Lower leg skin (tissue), 4 donors: ENCODE measurements around the gene HSPBP1. TPM values are rescaled to one million over a fixed set of nuclear protein-coding genes. Genes with fewer than 3 reads are reported as not detected.

Experiments
- DNase-seq, 2 donors: peaks; one replicate each; pipeline ENCODE4 v3.0.0-alpha.2; 2019; ENCODE audit warnings: low spot score in 2 of 2
- H3K4me3 ChIP-seq: fragments of 200-600 bp; sonication (generic); 2 replicates; pipeline ENCODE4 v1.5.1; 2017; ENCODE audit warnings: mild to moderate bottlenecking, low read depth; ENCODE audit not compliant: poor library complexity, severe bottlenecking
- POLR2A ChIP-seq, 2 donors: fragments of 450-650 bp; IDR thresholded peaks; one replicate each; pipeline ENCODE4 v1.6.1; 2016 to 2017; ENCODE audit warnings: antibody characterized with exemption in 2 of 2, mild to moderate bottlenecking in 1 of 2, moderate library complexity in 1 of 2
- WGBS, 2 donors: methylation state at CpG; one replicate each; pipeline ENCODE4 v1.1.5; 2018; 5-methylcytosine and 5-hydroxymethylcytosine counted together
- intact Hi-C: fragments of 100-400 bp; cut with DNase I; formaldehyde crosslinking; loops from one replicate; pipeline ENCODE4 v1.15.0; 2023; ENCODE audit warnings: low total_unique reads
- total RNA-seq, 4 donors: library from RNA; depleted of rRNA; stranded (reverse); fragments of >200 nt; gene quantifications; one replicate each; pipeline ENCODE4 v1.1.0, GENCODE V29; 2016
- TF ChIP-seq, protein P1 (sequence below), 3 donors: fragments of 450-650 bp; IDR thresholded peaks; one replicate each; pipeline ENCODE4 v1.5.1; 2016; ENCODE audit warnings: antibody characterized with exemption in 3 of 3, mild to moderate bottlenecking in 3 of 3, moderate library complexity in 2 of 3

The HSPBP1 gene
- total RNA-seq, 4 donors from 2014 or later, result 17.8 to 35.5 (median 25.6) TPM

- intact Hi-C loops, result no loop called here
- 86 to 94% methylated on average over 3 to 5 of the region's 5 CpGs for WGBS, 2 donors
- DNase-seq, result no peak
- H3K4me3 ChIP-seq, result no peak overlapping the region
- no peak for TF ChIP-seq POLR2A (IDR thresholded peaks at IDR 0.05)
- TF ChIP-seq, protein P1, sequence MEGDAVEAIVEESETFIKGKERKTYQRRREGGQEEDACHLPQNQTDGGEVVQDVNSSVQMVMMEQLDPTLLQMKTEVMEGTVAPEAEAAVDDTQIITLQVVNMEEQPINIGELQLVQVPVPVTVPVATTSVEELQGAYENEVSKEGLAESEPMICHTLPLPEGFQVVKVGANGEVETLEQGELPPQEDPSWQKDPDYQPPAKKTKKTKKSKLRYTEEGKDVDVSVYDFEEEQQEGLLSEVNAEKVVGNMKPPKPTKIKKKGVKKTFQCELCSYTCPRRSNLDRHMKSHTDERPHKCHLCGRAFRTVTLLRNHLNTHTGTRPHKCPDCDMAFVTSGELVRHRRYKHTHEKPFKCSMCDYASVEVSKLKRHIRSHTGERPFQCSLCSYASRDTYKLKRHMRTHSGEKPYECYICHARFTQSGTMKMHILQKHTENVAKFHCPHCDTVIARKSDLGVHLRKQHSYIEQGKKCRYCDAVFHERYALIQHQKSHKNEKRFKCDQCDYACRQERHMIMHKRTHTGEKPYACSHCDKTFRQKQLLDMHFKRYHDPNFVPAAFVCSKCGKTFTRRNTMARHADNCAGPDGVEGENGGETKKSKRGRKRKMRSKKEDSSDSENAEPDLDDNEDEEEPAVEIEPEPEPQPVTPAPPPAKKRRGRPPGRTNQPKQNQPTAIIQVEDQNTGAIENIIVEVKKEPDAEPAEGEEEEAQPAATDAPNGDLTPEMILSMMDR (IDR thresholded peaks at IDR 0.05), result no peak
Measured at GRCh38 chr19:55309448-55309847, 29.5 kb upstream of the HSPBP1 start.

DNA sequence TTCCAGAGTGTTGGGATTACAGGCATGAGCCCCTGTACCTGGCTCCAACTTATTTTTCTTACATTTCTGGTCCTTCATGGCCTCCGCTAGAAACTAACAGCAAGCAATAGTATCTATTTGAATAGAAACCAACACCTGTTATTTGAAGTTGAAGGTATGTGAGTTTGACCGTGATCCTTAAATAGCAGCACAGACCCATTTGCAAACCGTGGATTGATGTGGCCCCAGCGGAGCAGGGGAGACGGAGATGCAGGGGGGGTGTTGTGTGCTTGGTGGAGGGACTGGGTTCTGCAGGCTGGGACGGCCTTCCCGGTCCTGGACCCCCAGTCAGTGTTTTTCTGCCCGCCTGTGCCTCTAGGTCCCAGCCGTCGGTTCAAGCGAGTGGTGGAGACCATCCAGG is 28.4 kb upstream of the HSPBP1 start:
- WGBS, 2 donors, result 93 to 94% methylated on average over 11 of the region's 11 CpGs
- TF ChIP-seq, protein P1 (IDR thresholded peaks at IDR 0.05), result no peak
- no peak for TF ChIP-seq POLR2A (IDR thresholded peaks at IDR 0.05)
- H3K4me3 ChIP-seq, result no peak overlapping the region
- no peak for DNase-seq
- intact Hi-C loops, result no loop called here

GRCh38 chr19:55306712-55307111 is 26.8 kb upstream of the HSPBP1 start:
- intact Hi-C loops, result no loop called here
- no peak for DNase-seq
- TF ChIP-seq, protein P1 (IDR thresholded peaks at IDR 0.05), result no peak
- no peak for TF ChIP-seq POLR2A (IDR thresholded peaks at IDR 0.05)
- H3K4me3 ChIP-seq, result no peak overlapping the region
- WGBS, 2 donors, result 78 to 80% methylated on average over 3 of the region's 3 CpGs

- intact Hi-C loops, result no loop called here
- DNase-seq, result no peak
- TF ChIP-seq, protein P1 (IDR thresholded peaks at IDR 0.05), result no peak
- no peak for TF ChIP-seq POLR2A (IDR thresholded peaks at IDR 0.05)
- no peak overlapping the region for H3K4me3 ChIP-seq
- WGBS, 2 donors, result 90 to 95% methylated on average over 14 to 17 of the region's 17 CpGs
Measured at GRCh38 chr19:55305983-55306562, 26.2 kb upstream of the HSPBP1 start.

GRCh38 chr19:55305491-55305890 is 25.6 kb upstream of the HSPBP1 start:
- intact Hi-C loops, result no loop called here
- DNase-seq, result no peak
- TF ChIP-seq, protein P1 (IDR thresholded peaks at IDR 0.05), result no peak
- no peak for TF ChIP-seq POLR2A (IDR thresholded peaks at IDR 0.05)
- H3K4me3 ChIP-seq, result no peak overlapping the region
- 80 to 90% methylated on average over 9 of the region's 9 CpGs for WGBS, 2 donors

DNA sequence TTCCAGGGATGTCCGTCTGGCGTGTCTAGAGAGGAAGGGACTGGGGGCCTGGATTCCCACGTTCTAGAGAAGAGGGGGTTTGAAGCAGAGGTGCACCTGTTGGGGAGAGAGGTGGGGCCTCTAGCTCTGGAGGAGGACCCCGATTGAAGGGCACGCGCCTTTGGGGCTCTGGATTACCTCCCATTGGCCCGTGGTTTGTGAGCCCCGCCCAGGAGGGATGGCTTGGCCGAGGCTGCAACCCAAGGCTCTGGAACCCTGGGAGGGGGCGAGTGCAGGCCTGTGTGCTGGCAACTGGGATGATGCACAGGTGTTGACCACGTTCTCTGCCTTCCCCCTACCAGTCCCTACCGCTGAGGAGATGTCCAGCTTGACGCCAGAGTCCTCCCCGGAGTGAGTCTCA is 25.1 kb upstream of the HSPBP1 start:
- intact Hi-C loops, result no loop called here
- 60 to 75% methylated on average over 14 of the region's 14 CpGs for WGBS, 2 donors
- H3K4me3 ChIP-seq, result no peak overlapping the region
- no peak for DNase-seq
- no peak for TF ChIP-seq POLR2A (IDR thresholded peaks at IDR 0.05)
- TF ChIP-seq, protein P1 (IDR thresholded peaks at IDR 0.05), result no peak
